Heart right ventricle (tissue), 16 donors: Measurements from ENCODE around the gene PIGP. TPM values are rescaled to one million over a fixed set of nuclear protein-coding genes. Genes with fewer than 3 reads are reported as not detected.

Source experiments
- ATAC-seq, 8 donors: fragments of 200-7000 bp; cut with Tn5 transposase; one replicate each; pipeline ENCODE4 v1.9.1; 2020; ENCODE audit warnings: mild to moderate bottlenecking in 8 of 8, moderate library complexity in 8 of 8, moderate number of reproducible peaks in 1 of 8
- DNase-seq, 2 donors: peaks; one replicate each; pipeline ENCODE4 v3.0.0-alpha.2; 2020
- H3K27ac ChIP-seq, 10 donors: fragments of 200-600 bp; sonication (generic) in 2 of 10; one replicate each; pipeline versions ENCODE4 v1.5.0 to v1.8.0; 2020 to 2022; ENCODE audit warnings: mild to moderate bottlenecking in 3 of 10
- H3K27me3 ChIP-seq, 7 donors: fragments of 200-600 bp; one replicate each; pipeline ENCODE4 v1.8.0; 2021 to 2022; ENCODE audit warnings: mild to moderate bottlenecking in 2 of 7
- H3K36me3 ChIP-seq, 9 donors: fragments of 200-600 bp; sonication (generic) in 1 of 9; one replicate each; pipeline versions ENCODE4 v1.5.0 to v1.8.0; 2020 to 2022; ENCODE audit warnings: mild to moderate bottlenecking in 2 of 9
- H3K4me1 ChIP-seq, 9 donors: fragments of 200-600 bp; sonication (generic) in 1 of 9; one replicate each; pipeline versions ENCODE4 v1.5.0 to v1.8.0; 2020 to 2022; ENCODE audit warnings: mild to moderate bottlenecking in 4 of 9
- H3K4me3 ChIP-seq, 10 donors: fragments of 200-600 bp; sonication (generic) in 2 of 10; one replicate each; pipeline versions ENCODE4 v1.5.0 to v1.8.0; 2020 to 2022; ENCODE audit warnings: mild to moderate bottlenecking in 7 of 10, moderate library complexity in 2 of 10
- H3K9me3 ChIP-seq, 11 donors: fragments of 200-600 bp in 10 of 11; sonication (generic) in 2 of 11; one replicate each; pipeline versions ENCODE4 v1.5.0 to v1.8.0; 2013 to 2022; ENCODE audit warnings: mild to moderate bottlenecking in 2 of 11, control low read depth in 1 of 11, moderate library complexity in 1 of 11
- CTCF ChIP-seq, 9 donors: fragments of 200-600 bp; sonication (generic) in 2 of 9; IDR thresholded peaks; one replicate each; pipeline versions ENCODE4 v1.5.0 to v1.8.0; 2021 to 2022; ENCODE audit warnings: antibody characterized with exemption in 9 of 9, mild to moderate bottlenecking in 5 of 9, moderate library complexity in 1 of 9
- whole genome bisulfite sequencing, 2 donors: extraction: QIAGEN DNeasy Blood & Tissue Kit; methylation state at CpG; one replicate each; pipeline ENCODE4 v1.1.7; 2013; ENCODE audit warnings: inconsistent platforms in 1 of 2; 5-methylcytosine and 5-hydroxymethylcytosine counted together
- intact Hi-C, 10 donors: fragments of 100-400 bp; cut with DNase I; formaldehyde crosslinking; loops; one replicate each; pipeline versions ENCODE4 v1.11.1 to v1.14.2; 2022
- polyA plus RNA-seq, 2 donors: library from polyadenylated mRNA; stranded (reverse); fragments of 200-250 nt; gene quantifications; one replicate each; pipeline ENCODE4 v1.2.3, GENCODE V29; 2013
- total RNA-seq, 10 donors: library from RNA; stranded (reverse); fragmentation: NEBNext Ultra II Directional in 3 of 10; extraction: Animal tissue kit (Norgen Biotek cat#: 25700) in 3 of 10; gene quantifications; one replicate each; pipeline versions ENCODE4 v1.2.1 to v1.2.4, GENCODE V29; 2021 to 2023
- donor health status: Arrhythmogenic right ventricular cardiomyopathy.
- donor health status: ischemic (EF 13 %, LVEDD 7.1; RV severe dilation, severe dysfunction).
- donor health status: healthy with polysubstance abuse.
- donor health status: DM: no; HTN: yes; CAD: no.
- donor health status: DM: no; HTN: no; CAD: no.
- donor health status: ischemic (EF 25% LVEDD 6.9; RV normal size, moderate dysfunction).
- donor health status: ischemic (EF 25% LVEDD 5.7; RV mildly dilated, moderate dysfunction).
- donor health status: healthy.
- donor health status: DM: yes; HTN: yes; CAD: no.
- donor health status: Ischemic cardiomyopathy.
- donor health status: ischemic (EF 35%, LVEDD 5.7; RV mildly dilated, moderate dysfunction).
- donor health status: nonischemic (EF 11% LVEDD 7.7; RV severe dilation, severe dysfunction).
- donor health status: DM: yes; HTN: yes; CAD: no.
- donor health status: PGD.
- donor health status: ischemic (EF 29% LVEDD 5.4; RV normal size, mild dysfunction).
- donor health status: nonischemic (EF 23%, LVEDD 6.1; RV moderate dilation, normal function).

Gene PIGP
- total and polyA plus RNA-seq, 12 donors = 24.5 to 41.8 (median 37.7) TPM

- intact Hi-C loops = no loop called here
- H3K27ac ChIP-seq = no peak overlapping the region
- ATAC-seq = peak in 2 of 8 donors; percentile 46 to 75
Measured at GRCh38 chr21:37087188-37087587, 14.3 kb upstream of the PIGP start.

GRCh38 chr21:37085726-37086125, 12.9 kb upstream of the PIGP start:
- Histone ChIP-seq H3K9me3 (no peaks in the 10 kb centered on the region), H3K4me3 (no peak overlapping the region), H3K27ac (no peak overlapping the region), H3K36me3 (peaks cover 0 to 31% (median 5%) of the 10 kb centered on the region in 9 donors), H3K27me3 (no peaks in the 10 kb centered on the region), H3K4me1 (peaks cover 3 to 34% (median 17%) of the 10 kb centered on the region in 9 donors)
- TF ChIP-seq CTCF (IDR thresholded peaks at IDR 0.05) = no peak
- DNase-seq (no peak), ATAC-seq (no peak)
- intact Hi-C loops = no loop called here
- 80% methylated on average over 3 of the region's 3 CpGs for WGBS, 2 donors

More at GRCh38 chr21:37087188-37087587, 14.3 kb upstream of the PIGP start:
- Histone ChIP-seq H3K4me1 (peaks cover 3 to 31% (median 17%) of the 10 kb centered on the region in 9 donors), H3K4me3 (no peak overlapping the region), H3K27me3 (no peaks in the 10 kb centered on the region), H3K9me3 (no peaks in the 10 kb centered on the region), H3K36me3 (peaks cover 0 to 45% (median 8%) of the 10 kb centered on the region in 9 donors)
- no peak for DNase-seq
- TF ChIP-seq CTCF (IDR thresholded peaks at IDR 0.05) = peak in 8 of 9 donors; percentile 13 to 56 (median 32)
- WGBS, 2 donors = 53 to 55% methylated on average over 5 of the region's 5 CpGs

- Histone ChIP-seq H3K4me3 (no peak overlapping the region), H3K27ac (no peak overlapping the region), H3K36me3 (peaks cover 0 to 5% (median 0%) of the 10 kb centered on the region in 9 donors), H3K27me3 (no peaks in the 10 kb centered on the region), H3K9me3 (peaks cover 0 to 17% (median 4%) of the 10 kb centered on the region in 11 donors), H3K4me1 (peaks cover 3 to 34% (median 17%) of the 10 kb centered on the region in 9 donors)
- ATAC-seq (no peak), DNase-seq (no peak)
- no peak for TF ChIP-seq CTCF (IDR thresholded peaks at IDR 0.05)
- intact Hi-C loops = no loop called here
Measured at GRCh38 chr21:37082856-37083528, 10.1 kb upstream of the PIGP start.

- peaks cover 0 to under 1% (median 0%) of the 10 kb centered on the region in 9 donors for H3K36me3 ChIP-seq
- no peak for DNase-seq
- peaks cover 2 to 34% (median 17%) of the 10 kb centered on the region in 9 donors for H3K4me1 ChIP-seq
- H3K9me3 ChIP-seq = peaks cover 0 to 17% (median 4%) of the 10 kb centered on the region in 11 donors
- 62 to 65% methylated on average over 1 of the region's 1 CpG for WGBS, 2 donors
- H3K27ac ChIP-seq = no peak overlapping the region
- no peaks in the 10 kb centered on the region for H3K27me3 ChIP-seq
- intact Hi-C loops = no loop called here
- TF ChIP-seq CTCF (IDR thresholded peaks at IDR 0.05) = no peak
- no peak overlapping the region for H3K4me3 ChIP-seq
- ATAC-seq = peak in 1 of 8 donors; percentile 53
Measured at GRCh38 chr21:37082375-37082774, 9.5 kb upstream of the PIGP start.
